ENCODE data around the gene TANGO2.

Gene TANGO2

DNA sequence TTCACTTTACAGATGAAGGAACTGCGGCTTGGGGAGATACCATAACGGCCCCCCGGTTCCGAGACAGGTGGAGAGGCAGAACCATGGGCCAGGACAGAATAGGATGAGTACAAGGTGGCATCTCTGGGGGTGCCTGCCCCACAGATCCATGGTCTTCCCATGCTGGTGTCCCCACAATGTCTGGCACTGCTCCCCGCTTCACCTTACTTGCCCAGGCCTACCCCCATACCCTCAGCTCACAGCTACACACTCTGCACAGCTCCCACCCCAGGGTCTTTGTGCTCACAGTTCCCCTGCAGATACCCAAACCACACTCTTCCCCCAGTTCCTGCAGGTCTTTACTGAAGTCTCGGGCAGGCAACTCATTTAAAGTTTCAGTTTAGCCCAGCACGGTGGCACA, 47.7 kb downstream of the TANGO2 start:
- DNase-seq: no peak
- intact Hi-C loops (cut with DNase I): no loop called here

DNA sequence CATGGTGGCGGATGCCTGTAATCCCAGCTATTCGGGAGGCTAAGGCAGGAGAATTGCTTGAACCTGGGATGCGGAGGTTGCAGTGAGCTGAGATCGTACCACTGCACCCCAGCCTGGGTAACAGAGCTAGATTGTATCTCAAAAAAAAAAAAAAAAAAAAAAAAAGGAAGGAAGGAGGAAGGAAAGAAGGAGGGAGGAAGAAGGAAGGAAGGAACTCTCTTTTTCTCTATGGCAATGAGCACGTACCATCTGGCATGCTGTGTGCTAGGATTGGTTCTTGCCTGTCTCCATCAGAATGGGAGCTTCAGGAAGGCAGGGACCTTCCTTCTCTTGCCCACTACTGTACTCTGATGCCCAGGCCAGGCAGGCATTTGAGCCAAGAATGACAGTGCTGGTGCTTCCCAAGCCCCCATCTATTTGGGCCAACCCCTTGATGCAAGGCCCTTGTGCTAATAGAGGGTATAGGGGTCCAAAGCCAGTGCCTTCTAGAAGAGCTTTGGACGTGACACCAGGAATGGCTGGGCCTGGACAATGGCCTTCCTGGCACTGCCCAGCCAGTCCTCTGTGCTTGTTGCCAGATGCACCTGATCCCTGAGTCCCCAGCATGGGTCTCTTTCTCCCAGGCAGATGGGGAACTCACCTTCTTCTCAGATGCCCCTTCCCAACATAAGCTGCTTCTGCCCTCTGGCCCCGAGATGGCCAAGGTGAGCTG, 48.6 kb downstream of the TANGO2 start:
- intact Hi-C loops (cut with DNase I): no loop called here

DNA sequence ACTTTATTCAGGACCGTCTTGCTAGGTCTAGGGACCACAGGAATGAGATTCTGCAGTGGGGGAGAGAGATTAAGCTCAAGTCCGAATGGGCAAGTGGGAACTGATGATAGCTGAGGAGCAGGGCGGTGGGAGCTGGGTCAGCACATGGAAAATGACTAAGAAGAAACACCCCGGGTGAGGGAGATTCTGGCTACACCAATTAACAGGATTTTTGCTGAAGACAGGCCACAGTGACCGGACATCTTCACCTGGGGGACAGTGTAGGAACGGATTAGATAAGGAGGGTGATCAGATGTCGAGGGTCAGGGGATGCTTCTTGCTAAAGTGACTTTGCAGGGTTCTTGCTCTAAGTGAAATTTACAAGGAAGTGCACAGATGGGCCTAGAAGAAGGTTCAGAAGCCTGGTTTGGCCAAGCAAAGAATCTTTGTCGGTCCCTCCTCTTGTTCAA, 50.6 kb downstream of the TANGO2 start:
- intact Hi-C loops (cut with DNase I): no loop called here
- peak in 1 of 10 donors; percentile 4 for DNase-seq

More for the DNA sequence above, 48.6 kb downstream of the TANGO2 start:
- no peak for DNase-seq

DNA sequence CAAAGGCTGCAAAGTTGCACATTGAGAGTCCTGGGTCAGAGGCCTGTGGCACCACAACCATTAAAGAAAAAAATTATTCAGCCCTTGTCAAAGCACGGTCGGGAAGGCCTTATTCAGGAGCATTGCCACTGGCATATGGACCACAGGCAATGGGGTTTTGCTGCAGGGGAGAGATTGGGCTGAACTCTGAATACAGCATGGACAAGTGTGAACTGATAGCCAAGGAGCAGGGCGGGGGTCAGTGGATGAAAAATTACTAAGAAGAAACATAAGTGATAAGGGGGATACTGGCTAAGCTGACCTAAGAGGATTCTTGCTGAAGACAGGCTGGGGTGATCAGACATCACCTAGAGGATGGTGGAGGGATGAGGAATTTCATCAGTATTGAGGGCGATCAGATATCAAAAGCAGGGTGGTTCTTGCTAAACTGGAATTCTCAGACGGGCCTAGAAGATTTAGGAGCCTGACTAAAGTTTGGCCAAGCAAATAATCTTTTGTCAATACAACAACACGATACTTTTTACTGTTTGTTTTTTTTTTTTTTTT, 55.8 kb downstream of the TANGO2 start:
- DNase-seq: peak in 2 of 10 donors; percentile 4 to 8
- intact Hi-C loops (cut with DNase I): no loop called here

DNA sequence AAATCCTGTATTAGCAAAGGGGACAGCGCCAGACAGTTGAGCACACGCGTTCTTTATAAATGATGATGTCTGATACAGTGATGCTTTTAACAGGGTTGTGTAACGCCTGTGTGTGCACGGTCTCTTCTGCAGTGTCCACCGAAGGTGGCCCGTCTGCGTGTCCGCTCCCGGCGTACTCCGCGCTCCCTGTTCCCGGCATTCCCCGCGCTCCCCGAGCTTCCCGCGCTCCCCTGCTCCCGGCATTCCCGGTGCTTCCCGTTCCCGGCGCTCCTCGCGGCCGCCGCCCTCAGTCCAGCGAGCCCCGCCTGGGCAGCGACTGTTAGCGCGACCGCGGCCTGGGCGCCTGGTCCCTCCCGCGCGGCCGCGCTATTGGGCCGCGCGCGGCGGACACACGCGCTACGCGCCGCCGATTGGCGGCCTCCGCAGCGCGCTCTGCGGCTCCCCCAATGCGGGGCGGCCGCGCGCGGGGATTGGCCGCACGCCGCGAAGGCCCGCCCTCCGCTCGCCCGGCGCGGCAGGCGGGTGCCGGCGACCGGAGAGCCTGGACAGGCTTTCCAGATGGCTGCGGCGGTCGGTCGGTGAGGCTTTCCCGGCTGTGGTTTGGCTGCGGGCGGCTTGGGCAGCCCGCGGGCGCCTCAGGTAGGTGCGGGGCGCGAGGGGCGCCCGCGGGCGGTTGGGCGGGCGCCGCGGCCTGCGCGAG, 59.0 kb downstream of the TANGO2 start, which contains the start of gene DGCR8:
Gene DGCR8, plus strand, starts transcription at position 497 of the 700 bp plus-strand sequence. CDS start 5,723 bp downstream, outside the sequence.
- peak; percentile 93 to 99 (median 96) for DNase-seq
- intact Hi-C loops (cut with DNase I): loop anchor here (1.0 kb wide), 1 partner anchor 37 kb away; the partner anchor contains the start of gene TRMT2A

DNA sequence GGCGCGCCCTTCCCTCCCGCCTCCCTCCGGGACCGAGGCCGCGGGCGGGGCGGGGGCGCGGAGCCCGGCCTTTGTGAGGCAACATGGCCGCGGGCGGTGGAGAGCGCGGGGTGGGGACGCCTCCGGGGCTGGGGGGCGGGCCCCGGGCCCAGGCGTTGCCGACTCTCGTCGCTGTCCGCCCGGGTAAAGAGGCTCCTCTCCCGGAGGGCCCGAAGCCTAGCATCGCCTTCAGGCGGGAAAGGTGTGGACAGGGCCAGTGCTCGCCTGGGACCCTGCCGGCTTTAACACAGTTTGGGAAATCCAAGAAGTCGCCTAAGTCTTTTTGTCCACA, 59.5 kb downstream of the TANGO2 start:
- intact Hi-C loops (cut with DNase I): loop anchor here (1.0 kb wide), 1 partner anchor 37 kb away; the partner anchor contains the start of gene TRMT2A
- peak in 7 of 10 donors; percentile 28 to 91 (median 42) for DNase-seq

DNA sequence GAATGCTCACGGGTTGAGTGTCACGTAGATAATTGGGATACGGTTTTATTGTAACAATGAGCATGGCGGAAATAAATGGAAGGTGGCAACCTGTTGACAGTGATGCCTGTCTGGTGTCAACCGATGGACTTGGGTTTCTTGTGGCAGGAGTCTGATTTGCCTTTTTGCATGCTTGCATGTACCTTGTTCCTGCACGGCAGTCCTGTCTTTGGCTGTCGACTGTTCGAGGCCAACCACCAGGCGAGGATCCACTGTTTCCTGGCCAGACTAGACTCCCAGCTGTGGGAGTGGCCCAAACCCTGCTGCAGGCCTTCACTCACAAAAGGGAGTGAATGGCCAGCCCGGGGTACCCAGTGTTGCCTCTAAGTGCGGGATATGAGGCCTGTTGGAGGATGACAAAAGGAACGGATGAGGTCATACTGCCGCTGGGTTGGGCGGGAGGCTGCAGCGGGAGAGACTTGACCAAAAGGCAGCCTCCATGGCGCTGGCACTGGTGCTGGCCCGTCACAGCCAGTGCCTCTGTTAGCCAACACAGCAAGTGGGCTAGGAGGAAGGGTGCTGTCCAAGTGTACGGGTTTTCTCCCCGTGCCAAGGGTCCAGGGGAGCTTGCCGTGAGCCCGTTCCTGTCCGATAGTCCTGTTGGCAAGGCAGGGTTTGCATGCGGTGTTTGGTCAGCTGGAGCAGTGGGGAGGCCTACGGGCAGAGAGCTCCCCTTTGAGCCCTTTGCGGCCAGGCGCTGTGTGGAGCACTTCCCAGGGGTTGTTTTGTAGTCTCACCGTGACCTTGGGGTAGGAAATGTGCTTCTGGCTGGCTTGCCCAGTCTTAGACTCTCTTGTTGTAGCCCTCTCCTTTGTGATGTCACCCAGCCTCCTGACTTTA, 60.1 kb downstream of the TANGO2 start:
- peak in 2 of 10 donors; percentile 66 to 84 for DNase-seq
- intact Hi-C loops (cut with DNase I): loop anchor here (1.0 kb wide), 1 partner anchor 36 kb away; the partner anchor contains the start of gene TRMT2A

DNA sequence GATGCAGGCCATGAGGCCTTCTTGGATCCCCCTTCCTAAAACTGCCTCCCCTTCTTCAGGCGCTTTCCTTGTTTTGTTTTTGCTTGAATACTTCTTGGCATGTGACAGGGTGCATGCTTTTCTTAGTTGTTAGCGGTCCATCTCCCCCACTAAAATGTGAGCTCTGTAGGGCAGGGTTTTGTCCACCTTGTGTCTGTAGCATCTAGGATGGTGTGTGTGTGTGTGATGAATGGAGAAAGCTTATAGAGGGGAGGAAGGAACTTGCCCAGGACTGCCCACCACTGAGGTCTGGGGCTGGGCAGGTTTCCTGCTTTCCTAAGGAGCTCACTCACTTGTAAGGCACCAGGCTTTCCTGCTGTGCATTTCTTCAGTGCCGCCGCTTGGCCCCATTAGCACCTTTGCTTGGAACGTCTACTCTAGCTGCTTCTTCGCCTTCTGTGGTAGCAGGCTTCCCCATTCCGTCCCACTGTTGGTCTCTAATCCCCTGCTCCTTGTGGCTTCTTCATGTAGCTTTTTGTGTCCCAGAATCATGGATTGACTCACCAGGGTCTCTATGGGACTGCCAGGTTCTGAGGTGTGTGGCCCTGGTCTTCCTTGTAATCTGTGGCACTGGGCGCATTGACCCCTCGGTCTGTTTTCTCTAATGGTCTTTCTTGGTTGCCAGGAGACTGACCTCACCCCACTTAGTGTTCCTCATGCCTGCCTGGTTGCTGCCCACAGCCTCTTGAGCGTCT, 62.4 kb downstream of the TANGO2 start:
- peak in 3 of 10 donors; percentile 22 to 49 (median 24) for DNase-seq
- intact Hi-C loops (cut with DNase I): no loop called here

DNA sequence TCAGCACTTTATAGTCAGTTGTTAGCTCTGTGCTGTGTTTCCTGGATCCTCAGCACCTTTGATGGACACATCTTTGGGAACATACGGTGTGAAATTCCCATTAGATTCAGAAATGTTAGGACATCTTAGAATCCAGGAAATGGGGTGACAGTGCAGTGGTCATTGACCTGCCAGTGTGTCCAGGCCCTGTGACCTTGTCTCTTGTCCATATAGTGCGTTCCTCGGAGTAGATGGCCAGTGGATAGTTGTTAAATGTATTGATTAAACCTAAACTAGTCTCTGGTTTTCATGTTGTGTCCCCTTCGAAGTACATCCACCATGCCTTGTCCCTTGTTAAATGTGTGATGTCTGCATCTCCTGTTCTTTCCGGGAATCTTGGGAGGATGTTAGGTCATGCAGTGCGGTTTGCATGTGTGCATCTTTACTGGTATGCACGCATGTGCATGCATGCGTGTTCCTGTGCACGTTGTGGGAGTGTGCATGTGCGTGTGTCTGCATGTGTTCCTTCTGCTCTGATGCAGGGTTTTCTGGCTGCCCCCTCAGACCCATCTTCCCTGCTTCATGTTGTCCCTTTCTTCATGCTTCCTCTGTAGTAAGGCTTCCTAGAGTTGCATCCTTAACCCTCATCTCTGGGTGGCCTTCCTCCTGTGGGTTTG, 63.1 kb downstream of the TANGO2 start:
- intact Hi-C loops (cut with DNase I): no loop called here
- peak in 1 of 10 donors; percentile 6 for DNase-seq

DNA sequence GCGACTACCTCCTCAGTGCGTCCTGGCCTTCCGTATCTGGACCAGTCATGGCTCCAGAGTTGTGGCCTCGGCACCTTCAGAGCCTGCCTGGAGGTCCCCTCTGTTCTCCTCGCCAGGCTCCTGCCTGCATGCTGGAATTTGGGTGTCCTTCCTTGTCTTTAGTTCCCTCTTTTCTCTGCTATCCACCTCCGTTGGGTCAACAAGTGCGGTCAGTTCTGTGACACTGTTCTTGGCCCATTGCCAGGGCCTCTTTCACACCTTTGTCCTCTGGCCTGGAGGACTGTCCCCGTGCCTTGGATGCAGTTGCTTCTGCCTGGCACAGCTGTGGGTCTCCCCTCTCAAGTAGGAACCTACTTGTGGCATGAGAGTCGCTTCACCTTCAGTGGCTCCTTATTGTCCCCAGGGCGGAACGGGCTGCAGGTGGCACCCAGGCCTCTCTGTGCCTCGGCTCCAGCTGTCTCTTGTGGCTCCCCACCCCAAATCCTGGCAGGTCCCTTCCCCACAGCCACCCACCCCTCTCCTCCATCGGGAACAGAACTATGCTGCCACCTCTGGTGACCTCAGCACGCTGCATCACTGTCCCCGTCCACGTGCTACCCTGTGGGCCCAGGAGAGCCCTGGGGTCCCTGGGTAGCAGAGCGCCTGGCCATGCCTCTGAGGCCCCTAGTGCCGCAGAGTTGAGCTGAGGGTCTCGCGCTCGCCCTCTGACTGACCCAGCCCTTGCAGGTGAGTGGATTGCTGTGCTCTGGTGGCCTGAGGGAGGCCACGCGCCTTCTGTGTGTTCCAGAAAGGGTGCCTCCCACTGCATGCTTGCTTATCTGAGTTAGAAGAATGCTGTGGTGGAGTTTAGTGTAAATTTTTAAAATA, 63.9 kb downstream of the TANGO2 start:
- peak in 4 of 10 donors; percentile 19 to 59 (median 38) for DNase-seq
- intact Hi-C loops (cut with DNase I): no loop called here

DNA sequence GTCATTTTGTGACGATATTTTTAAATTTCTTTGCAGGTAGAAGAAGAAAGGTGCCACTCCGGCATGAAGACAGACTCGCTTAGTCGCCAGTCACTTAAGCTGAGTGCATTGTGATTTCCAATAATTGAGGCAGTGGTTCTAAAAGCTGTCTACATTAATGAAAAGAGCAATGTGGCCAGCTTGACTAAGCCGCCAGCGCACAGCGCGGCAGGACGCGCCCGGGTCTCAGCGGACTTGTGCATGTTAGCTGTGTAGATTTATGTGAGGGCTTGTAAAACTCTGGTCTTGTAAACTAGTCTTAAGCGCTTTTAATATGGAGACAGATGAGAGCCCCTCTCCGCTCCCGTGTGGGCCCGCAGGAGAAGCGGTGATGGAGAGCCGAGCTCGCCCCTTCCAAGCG, 64.7 kb downstream of the TANGO2 start:
- intact Hi-C loops (cut with DNase I): no loop called here

DNA sequence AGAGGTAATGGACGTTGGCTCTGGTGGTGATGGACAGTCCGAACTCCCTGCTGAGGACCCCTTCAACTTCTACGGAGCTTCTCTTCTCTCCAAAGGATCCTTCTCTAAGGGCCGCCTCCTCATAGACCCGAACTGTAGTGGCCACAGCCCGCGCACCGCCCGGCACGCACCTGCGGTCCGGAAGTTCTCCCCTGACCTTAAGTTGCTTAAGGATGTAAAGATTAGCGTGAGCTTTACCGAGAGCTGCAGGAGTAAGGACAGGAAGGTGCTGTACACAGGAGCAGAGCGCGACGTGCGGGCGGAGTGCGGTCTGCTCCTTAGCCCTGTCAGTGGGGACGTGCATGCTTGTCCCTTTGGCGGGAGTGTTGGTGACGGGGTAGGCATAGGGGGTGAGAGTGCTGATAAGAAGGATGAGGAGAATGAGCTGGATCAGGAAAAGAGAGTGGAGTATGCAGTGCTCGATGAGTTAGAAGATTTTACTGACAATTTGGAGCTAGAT, 65.2 kb downstream of the TANGO2 start:
- peak in 4 of 10 donors; percentile 6 to 52 (median 27) for DNase-seq
- intact Hi-C loops (cut with DNase I): no loop called here

More for the DNA sequence above, 64.7 kb downstream of the TANGO2 start:
- DNase-seq: peak in 4 of 10 donors; percentile 8 to 66 (median 32)

DNA sequence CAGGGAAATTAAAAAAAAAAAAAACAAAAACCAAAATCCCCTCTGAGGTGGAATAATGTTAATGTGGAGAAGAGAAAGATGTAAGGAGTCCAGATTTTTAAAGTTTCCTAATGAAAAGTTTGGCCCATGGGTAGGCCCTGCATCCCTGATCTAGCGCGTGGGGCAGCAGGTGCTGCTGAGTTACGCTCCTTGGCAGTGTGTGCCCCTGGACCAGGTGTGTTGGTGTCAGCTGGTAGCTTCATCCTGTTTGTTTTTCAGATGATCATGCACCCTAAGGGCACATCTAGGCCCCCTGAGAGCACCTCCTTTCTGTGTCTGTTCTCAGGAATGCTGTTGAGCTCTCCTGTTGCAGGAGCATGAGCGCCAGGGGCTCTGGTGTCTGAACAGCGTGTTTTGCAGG, 65.9 kb downstream of the TANGO2 start:
- intact Hi-C loops (cut with DNase I): no loop called here
- peak in 3 of 10 donors; percentile 19 to 45 (median 28) for DNase-seq

DNA sequence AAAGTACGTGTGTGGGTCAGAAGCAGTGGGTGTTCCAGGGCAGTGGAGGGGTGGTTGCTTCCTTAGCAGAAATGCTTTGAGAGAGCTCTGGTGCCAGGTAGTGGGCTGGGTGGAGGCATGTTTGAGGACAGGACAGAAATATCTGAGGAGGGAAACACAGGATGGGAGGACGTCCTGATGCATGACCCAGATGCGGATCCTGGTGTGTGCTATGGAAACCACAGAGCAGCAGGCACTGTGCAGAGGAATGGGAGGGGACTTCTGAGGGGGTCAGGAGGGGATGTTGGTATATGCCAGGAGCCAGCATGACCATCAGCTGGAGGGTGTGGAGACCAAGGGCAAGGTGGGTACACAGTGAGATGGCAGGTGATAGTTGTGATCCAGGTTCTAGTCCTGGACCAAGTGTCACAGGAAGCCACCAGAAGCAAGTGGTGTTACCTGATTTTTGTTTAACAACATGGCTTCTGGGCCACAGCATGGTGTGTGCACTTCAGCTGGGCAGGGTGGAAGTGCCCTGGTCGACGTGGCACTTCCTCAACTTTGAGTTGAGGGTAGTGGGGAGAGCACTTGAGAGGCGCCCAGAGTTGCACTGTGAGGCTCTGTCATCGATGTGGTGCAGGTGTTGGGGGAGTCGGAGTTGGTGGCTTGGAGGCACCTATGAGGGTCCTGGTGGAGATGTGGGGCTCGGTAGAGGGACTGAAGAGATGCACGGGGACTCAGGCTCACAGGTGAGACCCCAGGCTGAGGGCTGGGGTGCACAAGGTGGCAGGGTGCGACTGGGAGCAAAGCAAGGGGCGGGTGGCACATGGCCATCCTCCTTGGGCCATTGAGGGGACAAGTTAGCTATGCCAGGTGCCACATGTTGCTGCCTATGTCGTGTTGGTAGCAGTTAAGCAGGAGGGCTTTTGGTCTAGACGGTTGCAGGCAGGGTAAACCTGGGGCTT, 66.7 kb downstream of the TANGO2 start:
- intact Hi-C loops (cut with DNase I): no loop called here
- DNase-seq: peak in 4 of 10 donors; percentile 0 to 50 (median 26)

DNA sequence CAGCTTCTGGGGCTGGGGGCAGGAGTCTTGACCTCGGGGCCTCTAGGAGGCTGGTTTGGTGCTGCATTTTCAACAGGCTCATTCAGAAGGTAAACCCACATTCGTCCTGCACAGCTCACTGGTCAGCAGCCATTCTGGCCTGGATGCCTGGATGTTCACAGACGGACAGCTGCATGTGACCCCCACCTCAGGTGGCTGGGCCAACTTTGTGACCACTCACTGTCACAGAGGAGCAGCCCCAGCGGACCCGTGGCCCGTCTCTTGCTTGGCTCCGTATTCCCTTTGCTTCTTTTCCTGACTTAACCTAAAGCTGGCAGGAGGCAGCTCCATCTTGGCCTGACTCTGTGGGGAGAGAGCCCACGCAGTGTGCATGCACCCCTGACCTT, 67.3 kb downstream of the TANGO2 start:
- DNase-seq: peak in 4 of 10 donors; percentile 17 to 77 (median 35)
- intact Hi-C loops (cut with DNase I): no loop called here

DNA sequence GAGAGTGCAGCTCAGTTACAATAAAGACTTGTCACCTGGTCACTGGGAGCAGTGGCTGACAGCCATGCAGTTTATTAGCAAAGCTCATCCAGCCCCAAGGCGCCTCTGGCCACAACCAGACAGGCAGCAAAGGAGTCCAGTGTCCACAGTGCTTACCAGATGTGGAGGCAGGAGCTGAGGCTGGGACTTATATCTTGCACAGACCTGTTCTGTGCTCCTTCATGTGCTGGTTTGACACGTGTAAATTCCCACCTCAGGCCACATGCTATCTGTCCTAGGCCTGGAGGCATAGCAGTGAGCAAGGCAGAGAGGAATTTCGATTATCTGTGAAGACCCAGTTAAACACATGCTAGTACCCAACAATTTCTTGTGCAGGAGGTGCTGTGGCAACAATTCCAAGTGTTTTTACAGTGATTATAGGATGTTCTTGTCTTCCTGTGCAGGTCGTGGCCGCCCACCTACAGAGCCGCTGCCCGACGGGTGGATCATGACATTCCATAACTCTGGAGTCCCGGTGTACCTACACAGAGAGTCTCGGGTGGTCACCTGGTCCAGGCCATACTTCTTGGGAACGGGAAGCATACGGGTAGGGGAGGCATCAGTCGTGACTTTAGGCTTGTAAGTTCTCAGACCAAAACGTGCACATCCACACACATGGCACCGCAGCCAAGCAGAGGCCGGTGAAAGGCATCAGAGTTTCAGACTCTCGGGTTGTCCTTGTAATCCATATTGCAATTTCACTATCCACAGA, 68.5 kb downstream of the TANGO2 start:
- intact Hi-C loops (cut with DNase I): no loop called here
- peak in 4 of 10 donors; percentile 8 to 61 (median 40) for DNase-seq
